Natural killer cell (primary cell): ENCODE results near the gene SPEF2. TPM values are rescaled to one million over a fixed set of nuclear protein-coding genes. Genes with fewer than 3 reads are reported as not detected.

Experiments used
- ATAC-seq, 3 donors: fragments of 150-1000 bp in 2 of 3; fragments of 200-7000 bp in 1 of 3; cut with Tn5 transposase; 1 replicate in 1 of 3; 2 replicates in 2 of 3; pipeline ENCODE4 v1.10.0; 2021; ENCODE audit warnings: mild to moderate bottlenecking in 2 of 3, moderate library complexity in 2 of 3
- DNase-seq, 2 donors: peaks; one replicate each; pipeline versions ENCODE4 v3.0.0 to v3.0.0-alpha.2; 2013 to 2021; ENCODE audit warnings: mixed read lengths in 1 of 2
- H3K27ac ChIP-seq: one replicate; pipeline ENCODE4 v1.5.1; 2013; ENCODE audit warnings: mild to moderate bottlenecking, low read length
- H3K27me3 ChIP-seq: one replicate; pipeline ENCODE4 v1.6.1; 2013; ENCODE audit warnings: low read length; ENCODE audit not compliant: control insufficient read depth, insufficient read depth
- H3K36me3 ChIP-seq: one replicate; pipeline ENCODE4 v1.6.1; 2013; ENCODE audit warnings: low read length; ENCODE audit not compliant: control insufficient read depth, insufficient read depth
- H3K4me1 ChIP-seq: one replicate; pipeline ENCODE4 v1.6.1; 2013; ENCODE audit warnings: low read length; ENCODE audit not compliant: control insufficient read depth, insufficient read depth
- H3K4me3 ChIP-seq: one replicate; pipeline ENCODE4 v1.5.1; 2013; ENCODE audit warnings: low read length
- H3K9me3 ChIP-seq: one replicate; pipeline ENCODE4 v1.6.1; 2013; ENCODE audit warnings: low read length; ENCODE audit not compliant: control insufficient read depth, insufficient read depth
- H3K27ac Mint-ChIP-seq, 2 donors: one replicate each; pipeline ENCODE4 v1.8.0; 2022; ENCODE audit warnings: mild to moderate bottlenecking in 2 of 2, mixed read lengths in 2 of 2, moderate library complexity in 1 of 2
- H3K27me3 Mint-ChIP-seq, 2 donors: one replicate each; pipeline ENCODE4 v1.8.0; 2022; ENCODE audit warnings: low read depth in 2 of 2, mixed read lengths in 2 of 2
- H3K36me3 Mint-ChIP-seq: one replicate; pipeline ENCODE4 v1.8.0; 2022; ENCODE audit warnings: mixed read lengths
- H3K4me1 Mint-ChIP-seq, 2 donors: one replicate each; pipeline ENCODE4 v1.8.0; 2022; ENCODE audit warnings: mixed read lengths in 2 of 2
- H3K4me3 Mint-ChIP-seq: one replicate; pipeline ENCODE4 v1.8.0; 2022; ENCODE audit warnings: mild to moderate bottlenecking, moderate library complexity, mixed read lengths
- H3K9me3 Mint-ChIP-seq, 2 donors: one replicate each; pipeline ENCODE4 v1.8.0; 2022; ENCODE audit warnings: mixed read lengths in 2 of 2
- WGBS: methylation state at CpG from one replicate; pipeline ENCODE4 v1.1.7; 2013; ENCODE audit warnings: missing lambda C conversion rate; ENCODE audit not compliant: insufficient coverage; 5-methylcytosine and 5-hydroxymethylcytosine counted together
- intact Hi-C: fragments of 100-400 bp; cut with micrococcal nuclease; formaldehyde crosslinking; loops from one replicate; pipeline ENCODE4 v1.14.2; 2022
- total RNA-seq, 4 donors: library from RNA; stranded (reverse); fragments of 120-200 nt in 1 of 4; gene quantifications; one replicate each; pipeline versions ENCODE4 v1.2.3 to v1.2.4, GENCODE V29; 2013 to 2022
- TF ChIP-seq, protein P1 (sequence below): fragments of 200-600 bp; IDR thresholded peaks from one replicate; pipeline ENCODE4 v1.8.0; 2022; ENCODE audit warnings: antibody characterized with exemption

The SPEF2 gene
- total RNA-seq, 3 donors from 2014 or later (not counting 1 experiment from before 2014, with no cell fraction given), result 6.2 to 13.1 (median 8.5) TPM

DNA sequence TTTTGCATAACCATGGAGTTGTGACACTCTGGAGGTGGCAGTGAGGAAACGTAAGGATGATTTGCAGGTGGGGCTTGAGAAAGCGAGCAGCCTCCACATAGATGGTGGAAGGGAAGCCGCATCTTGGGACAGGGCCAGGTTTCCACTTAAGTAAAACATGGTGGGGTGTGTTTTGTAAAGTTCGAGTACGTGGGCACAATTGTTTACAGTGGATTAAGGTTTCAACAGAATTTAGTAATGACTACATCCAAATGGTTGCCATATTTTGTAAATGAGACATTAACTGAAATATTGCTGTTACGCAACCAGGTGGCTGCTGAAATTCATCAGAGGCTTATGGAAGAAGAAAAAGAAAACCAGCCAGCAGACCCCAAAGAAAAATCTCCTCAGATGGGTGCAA is 153.6 kb downstream of the SPEF2 start:
- no peaks in the 10 kb centered on the region for H3K4me1 ChIP-seq
- no peaks in the 10 kb centered on the region for H3K9me3 Mint-ChIP-seq
- H3K4me3 ChIP-seq, result no peak overlapping the region
- 96% methylated on average over 6 of the region's 6 CpGs for WGBS
- TF ChIP-seq, protein P1, sequence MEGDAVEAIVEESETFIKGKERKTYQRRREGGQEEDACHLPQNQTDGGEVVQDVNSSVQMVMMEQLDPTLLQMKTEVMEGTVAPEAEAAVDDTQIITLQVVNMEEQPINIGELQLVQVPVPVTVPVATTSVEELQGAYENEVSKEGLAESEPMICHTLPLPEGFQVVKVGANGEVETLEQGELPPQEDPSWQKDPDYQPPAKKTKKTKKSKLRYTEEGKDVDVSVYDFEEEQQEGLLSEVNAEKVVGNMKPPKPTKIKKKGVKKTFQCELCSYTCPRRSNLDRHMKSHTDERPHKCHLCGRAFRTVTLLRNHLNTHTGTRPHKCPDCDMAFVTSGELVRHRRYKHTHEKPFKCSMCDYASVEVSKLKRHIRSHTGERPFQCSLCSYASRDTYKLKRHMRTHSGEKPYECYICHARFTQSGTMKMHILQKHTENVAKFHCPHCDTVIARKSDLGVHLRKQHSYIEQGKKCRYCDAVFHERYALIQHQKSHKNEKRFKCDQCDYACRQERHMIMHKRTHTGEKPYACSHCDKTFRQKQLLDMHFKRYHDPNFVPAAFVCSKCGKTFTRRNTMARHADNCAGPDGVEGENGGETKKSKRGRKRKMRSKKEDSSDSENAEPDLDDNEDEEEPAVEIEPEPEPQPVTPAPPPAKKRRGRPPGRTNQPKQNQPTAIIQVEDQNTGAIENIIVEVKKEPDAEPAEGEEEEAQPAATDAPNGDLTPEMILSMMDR, result no peak
- no peak overlapping the region for H3K27ac Mint-ChIP-seq
- no peaks in the 10 kb centered on the region for H3K36me3 ChIP-seq
- no peak for ATAC-seq
- H3K4me1 Mint-ChIP-seq, result no peaks in the 10 kb centered on the region
- intact Hi-C loops, result no loop called here
- H3K4me3 Mint-ChIP-seq, result no peak overlapping the region
- DNase-seq, result no peak
- no peaks in the 10 kb centered on the region for H3K36me3 Mint-ChIP-seq
- no peaks in the 10 kb centered on the region for H3K9me3 ChIP-seq
- no peak overlapping the region for H3K27ac ChIP-seq
- no peaks in the 10 kb centered on the region for H3K27me3 ChIP-seq
- peaks cover 0 to 4% of the 10 kb centered on the region in 2 donors for H3K27me3 Mint-ChIP-seq

DNA sequence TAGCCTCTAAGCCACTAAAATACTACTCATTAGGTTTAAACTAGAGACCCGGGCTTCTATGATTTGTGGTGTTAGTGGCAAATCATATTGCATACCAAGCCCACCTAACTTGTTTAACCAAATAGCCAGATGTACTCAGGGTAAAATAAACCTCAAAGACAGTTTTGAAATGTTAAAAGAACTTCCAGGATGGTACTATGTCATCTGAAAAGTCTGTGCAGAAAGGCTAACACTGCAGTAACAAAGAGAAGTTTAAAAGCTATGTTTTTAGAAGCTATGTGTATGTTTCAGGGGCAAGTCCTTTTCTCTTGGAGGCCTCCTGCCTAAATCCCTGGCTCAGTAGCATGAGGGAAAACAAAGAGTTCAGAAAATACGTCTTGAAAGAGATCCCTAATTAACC is 154.2 kb downstream of the SPEF2 start:
- no peaks in the 10 kb centered on the region for H3K9me3 Mint-ChIP-seq
- Histone ChIP-seq H3K36me3 (no peaks in the 10 kb centered on the region), H3K9me3 (no peaks in the 10 kb centered on the region), H3K27me3 (no peaks in the 10 kb centered on the region), H3K4me1 (no peaks in the 10 kb centered on the region), H3K4me3 (no peak overlapping the region), H3K27ac (no peak overlapping the region)
- no CpG with 5 or more reads among the region's 2 CpGs for WGBS
- intact Hi-C loops, result no loop called here
- no peak overlapping the region for H3K4me3 Mint-ChIP-seq
- no peak for DNase-seq
- no peak for ATAC-seq
- TF ChIP-seq, protein P1, result no peak
- no peak overlapping the region for H3K27ac Mint-ChIP-seq
- no peaks in the 10 kb centered on the region for H3K4me1 Mint-ChIP-seq
- H3K36me3 Mint-ChIP-seq, result no peaks in the 10 kb centered on the region
- peaks cover 0 to 4% of the 10 kb centered on the region in 2 donors for H3K27me3 Mint-ChIP-seq

DNA sequence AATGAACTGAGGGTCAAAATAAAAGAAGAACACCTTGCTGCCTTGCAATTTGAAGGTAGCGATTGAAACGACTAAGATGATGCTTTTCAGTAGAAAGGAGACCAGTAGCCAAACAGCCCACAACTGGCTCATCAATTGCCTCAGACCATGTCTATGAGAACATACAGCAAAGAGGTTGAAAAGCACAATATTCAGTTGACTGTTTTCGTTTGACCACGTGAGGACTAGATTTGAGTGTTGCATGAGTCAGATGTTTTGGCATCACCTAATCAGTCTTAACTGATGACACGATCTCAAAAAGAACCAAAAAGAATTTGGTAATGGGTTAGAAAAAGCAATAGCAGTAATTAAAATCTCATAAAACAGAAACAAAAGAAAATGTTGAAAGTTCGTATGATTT is 156.3 kb downstream of the SPEF2 start:
- 78% methylated on average over 4 of the region's 6 CpGs for WGBS
- H3K4me1 Mint-ChIP-seq, result peaks cover 0 to 5% of the 10 kb centered on the region in 2 donors
- H3K4me3 Mint-ChIP-seq, result no peak overlapping the region
- peaks cover 0 to 2% of the 10 kb centered on the region in 2 donors for H3K27me3 Mint-ChIP-seq
- Histone ChIP-seq H3K4me1 (peaks cover 3% of the 10 kb centered on the region), H3K27ac (no peak overlapping the region), H3K27me3 (no peaks in the 10 kb centered on the region), H3K9me3 (no peaks in the 10 kb centered on the region), H3K4me3 (no peak overlapping the region), H3K36me3 (no peaks in the 10 kb centered on the region)
- DNase-seq (no peak), ATAC-seq (no peak)
- TF ChIP-seq, protein P1, result no peak
- H3K27ac Mint-ChIP-seq, result no peak overlapping the region
- H3K36me3 Mint-ChIP-seq, result no peaks in the 10 kb centered on the region
- intact Hi-C loops, result no loop called here
- no peaks in the 10 kb centered on the region for H3K9me3 Mint-ChIP-seq

DNA sequence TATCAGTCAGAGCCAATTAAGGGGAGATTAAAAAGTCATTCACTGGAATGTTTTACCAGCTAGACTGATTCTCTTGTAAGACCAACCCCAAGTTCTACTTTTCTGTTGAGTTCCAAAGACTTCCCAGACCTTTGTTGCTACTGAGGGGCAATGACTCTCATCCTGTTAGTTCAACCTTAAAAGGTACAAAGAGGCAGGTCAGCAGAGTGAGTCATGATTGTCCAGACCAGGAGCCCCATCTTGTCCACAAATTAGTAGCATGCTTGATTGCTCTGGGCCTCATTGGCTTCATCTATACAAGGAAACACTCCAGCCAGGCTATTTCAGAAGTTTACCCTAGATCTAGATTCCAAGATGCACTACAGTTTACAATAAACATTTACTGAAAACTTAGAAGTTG is 159.1 kb downstream of the SPEF2 start:
- no peak overlapping the region for H3K4me3 ChIP-seq
- no peaks in the 10 kb centered on the region for H3K36me3 Mint-ChIP-seq
- H3K27ac Mint-ChIP-seq, result no peak overlapping the region
- no peaks in the 10 kb centered on the region for H3K9me3 ChIP-seq
- intact Hi-C loops, result loop anchor here (1.0 kb wide), 1 partner anchor 150 kb away; no protein-coding TSS in a partner anchor
- H3K4me3 Mint-ChIP-seq, result no peak overlapping the region
- H3K27me3 ChIP-seq, result no peaks in the 10 kb centered on the region
- TF ChIP-seq, protein P1, result no peak
- H3K9me3 Mint-ChIP-seq, result no peaks in the 10 kb centered on the region
- peaks cover 0 to 5% of the 10 kb centered on the region in 2 donors for H3K4me1 Mint-ChIP-seq
- no peak overlapping the region for H3K27ac ChIP-seq
- no peaks in the 10 kb centered on the region for H3K36me3 ChIP-seq
- no peaks in the 10 kb centered on the region for H3K27me3 Mint-ChIP-seq
- H3K4me1 ChIP-seq, result peaks cover 3% of the 10 kb centered on the region
- DNase-seq (no peak), ATAC-seq (no peak)
